HT1080 (cell line): ENCODE data around the gene ATIC. TPM values are rescaled to one million over a fixed set of nuclear protein-coding genes. Genes with fewer than 3 reads are reported as not detected.

ENCODE experiments used
- DNase-seq: peaks from one replicate; pipeline ENCODE4 v3.0.0-alpha.2; 2015; ENCODE audit warnings: low read depth
- total RNA-seq: library from RNA; depleted of rRNA; stranded (reverse); fragments of >200 nt; shearing (Covaris generic); gene quantifications from 2 replicates; pipeline ENCODE4 v1.2.3, GENCODE V29; 2014

ATIC gene
- total RNA-seq, 1 experiment from 2014 or later: 28.9 TPM

- DNase-seq: no peak
Observed at GRCh38 chr2:215314896-215315295, 3.0 kb downstream of the ATIC start.

GRCh38 chr2:215315301-215315700 lies 3.4 kb downstream of the ATIC start:
- DNase-seq: no peak

DNA sequence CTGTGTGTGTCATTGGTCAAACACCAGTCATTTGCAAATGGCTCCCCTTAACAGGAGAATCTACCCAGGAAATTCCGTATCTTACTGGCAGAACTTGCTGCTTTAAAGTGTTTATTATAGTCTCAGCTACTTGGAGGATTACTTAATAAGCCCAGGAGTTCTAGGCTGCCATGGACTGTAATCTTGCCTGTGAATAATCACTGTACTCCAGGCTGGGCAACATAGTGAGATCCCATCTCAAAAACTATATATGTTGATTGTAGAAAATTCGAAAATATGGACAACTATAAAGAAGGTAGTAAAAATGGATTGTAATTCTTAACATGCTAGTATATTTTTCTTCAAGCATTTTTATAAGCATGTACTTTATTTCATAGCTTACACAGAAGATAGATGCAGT lies 4.5 kb downstream of the ATIC start:
- no peak for DNase-seq

- no peak for DNase-seq
Observed at GRCh38 chr2:215319500-215319899, 7.6 kb downstream of the ATIC start.

DNA sequence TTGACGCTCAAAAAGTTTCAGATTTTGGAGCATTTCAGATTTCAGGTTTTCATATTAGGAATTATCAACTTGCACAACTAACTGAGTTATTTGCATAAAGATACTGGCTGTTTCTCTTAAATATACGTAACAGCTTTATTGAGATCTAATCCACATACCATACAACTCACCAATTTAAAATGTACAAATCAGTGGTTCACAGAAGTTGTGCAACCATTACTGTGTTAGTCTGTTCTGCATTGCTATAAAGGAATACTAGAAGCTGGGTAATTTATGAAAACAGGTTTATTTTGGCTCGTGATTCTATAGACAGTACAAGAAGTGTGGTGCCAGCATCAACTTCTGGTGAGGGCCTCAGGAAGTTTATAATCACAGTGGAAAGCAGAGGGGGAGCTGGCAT lies 8.2 kb downstream of the ATIC start:
- DNase-seq: no peak

- no peak for DNase-seq
Observed at GRCh38 chr2:215320679-215321078, 8.8 kb downstream of the ATIC start.

DNA sequence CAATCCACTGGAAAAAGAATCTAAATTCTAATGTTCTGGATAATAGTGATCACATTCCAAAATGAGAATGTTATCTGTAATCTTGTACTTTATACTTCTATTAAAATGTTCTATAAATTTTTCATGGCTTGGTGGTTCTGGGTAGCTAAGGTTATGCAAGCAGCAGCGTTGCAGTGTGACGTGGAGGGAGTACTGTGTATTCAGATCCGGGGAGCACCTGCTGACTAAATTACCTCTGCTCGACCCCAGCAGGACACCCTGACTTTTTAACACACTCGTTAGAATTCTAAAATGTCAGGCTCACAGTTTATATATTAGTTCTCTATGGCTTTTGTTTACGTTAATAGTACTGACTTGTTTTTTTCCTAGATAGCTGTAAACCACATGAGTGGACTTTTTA lies 13.0 kb downstream of the ATIC start:
- no peak for DNase-seq

DNA sequence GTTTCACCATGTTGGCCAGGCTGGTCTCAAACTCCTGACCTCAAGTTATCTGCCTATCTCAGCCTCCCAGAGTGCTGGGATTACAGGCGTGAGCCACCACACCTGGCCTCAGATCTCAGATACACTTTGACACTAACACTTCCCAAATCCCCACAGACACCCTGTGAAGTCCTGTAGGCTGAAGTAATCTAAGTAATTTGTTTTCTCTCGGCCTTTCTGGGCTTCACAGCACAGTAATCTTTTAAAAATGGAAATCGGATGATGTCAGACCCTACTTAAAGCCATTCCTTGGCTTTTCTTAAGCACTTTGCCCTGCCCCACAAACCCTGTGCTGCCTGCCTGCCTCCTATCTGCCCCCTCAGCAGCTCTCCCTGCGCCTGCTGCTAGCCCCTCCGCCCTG lies 16.2 kb downstream of the ATIC start:
- no peak for DNase-seq

DNA sequence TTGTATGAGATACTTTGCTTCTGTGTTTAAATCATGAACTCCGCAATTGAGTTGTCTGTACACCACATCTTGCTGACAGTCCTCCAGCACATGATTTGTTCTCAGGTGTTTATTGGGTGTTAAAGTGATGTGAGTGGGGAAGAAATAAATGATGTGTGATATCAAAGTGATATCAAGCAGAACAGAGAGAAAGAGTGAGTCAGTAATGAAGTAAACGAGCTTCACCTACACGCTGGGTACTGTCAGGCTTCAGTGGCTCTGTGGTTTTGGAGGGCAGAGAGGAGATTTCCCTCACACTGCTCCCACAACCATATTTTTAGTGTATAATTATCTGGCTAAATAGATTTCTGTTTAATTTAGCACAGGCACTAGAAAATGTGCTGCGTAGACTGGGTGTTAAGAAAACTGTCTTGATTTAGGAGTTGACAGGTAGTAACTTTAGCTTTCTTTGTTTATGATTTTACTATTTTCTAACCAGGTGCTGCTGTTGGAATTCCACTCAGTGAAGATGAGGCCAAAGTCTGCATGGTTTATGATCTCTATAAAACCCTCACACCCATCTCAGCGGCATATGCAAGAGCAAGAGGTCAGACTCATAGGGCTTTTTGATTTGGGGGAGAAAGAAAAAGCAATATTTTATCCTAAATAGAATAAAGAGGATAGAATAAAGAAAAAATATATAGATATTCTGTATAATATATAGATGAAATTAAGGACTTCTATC lies 21.2 kb downstream of the ATIC start:
- no peak for DNase-seq

DNA sequence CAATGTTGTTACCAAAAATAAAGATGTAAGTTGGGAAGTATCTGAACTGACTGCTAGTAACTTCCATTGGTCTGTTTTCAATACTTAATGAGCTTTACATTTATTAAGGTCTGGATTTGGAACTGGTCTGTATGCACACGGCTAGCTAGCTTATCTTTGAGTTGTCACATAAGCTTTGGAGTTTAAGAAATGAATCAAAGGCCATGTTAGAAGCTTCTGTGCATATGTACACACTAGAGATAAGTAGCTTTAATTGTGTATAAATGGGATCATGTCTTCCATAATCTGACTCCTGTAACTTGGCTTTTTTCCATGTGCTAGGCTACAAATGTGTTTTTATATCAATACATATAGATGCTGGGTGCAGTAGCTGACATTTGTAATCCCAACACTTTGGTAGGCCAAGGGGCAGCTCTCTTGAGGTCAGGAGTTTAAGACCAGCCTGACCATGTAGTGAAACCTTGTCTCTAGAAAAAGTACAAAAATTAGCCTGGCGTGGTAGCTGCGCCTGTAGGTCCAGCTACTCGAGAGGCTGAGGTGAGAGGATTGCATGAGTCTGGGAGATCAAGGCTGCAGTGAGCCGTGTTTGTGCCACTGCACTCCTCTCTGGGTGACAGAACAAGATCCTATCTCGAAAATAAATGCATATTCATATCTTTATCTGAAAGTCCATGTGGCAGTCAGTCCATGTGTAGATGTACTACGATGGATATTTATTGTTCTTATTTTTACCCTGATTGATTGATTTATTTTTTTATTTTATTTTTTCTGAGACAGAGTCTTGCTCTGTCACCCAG lies 27.2 kb downstream of the ATIC start:
- no peak for DNase-seq

GRCh38 chr2:215347878-215348277 lies 36.0 kb downstream of the ATIC start:
- no peak for DNase-seq

- no peak for DNase-seq
Observed at GRCh38 chr2:215352602-215353001, 40.7 kb downstream of the ATIC start.

DNA sequence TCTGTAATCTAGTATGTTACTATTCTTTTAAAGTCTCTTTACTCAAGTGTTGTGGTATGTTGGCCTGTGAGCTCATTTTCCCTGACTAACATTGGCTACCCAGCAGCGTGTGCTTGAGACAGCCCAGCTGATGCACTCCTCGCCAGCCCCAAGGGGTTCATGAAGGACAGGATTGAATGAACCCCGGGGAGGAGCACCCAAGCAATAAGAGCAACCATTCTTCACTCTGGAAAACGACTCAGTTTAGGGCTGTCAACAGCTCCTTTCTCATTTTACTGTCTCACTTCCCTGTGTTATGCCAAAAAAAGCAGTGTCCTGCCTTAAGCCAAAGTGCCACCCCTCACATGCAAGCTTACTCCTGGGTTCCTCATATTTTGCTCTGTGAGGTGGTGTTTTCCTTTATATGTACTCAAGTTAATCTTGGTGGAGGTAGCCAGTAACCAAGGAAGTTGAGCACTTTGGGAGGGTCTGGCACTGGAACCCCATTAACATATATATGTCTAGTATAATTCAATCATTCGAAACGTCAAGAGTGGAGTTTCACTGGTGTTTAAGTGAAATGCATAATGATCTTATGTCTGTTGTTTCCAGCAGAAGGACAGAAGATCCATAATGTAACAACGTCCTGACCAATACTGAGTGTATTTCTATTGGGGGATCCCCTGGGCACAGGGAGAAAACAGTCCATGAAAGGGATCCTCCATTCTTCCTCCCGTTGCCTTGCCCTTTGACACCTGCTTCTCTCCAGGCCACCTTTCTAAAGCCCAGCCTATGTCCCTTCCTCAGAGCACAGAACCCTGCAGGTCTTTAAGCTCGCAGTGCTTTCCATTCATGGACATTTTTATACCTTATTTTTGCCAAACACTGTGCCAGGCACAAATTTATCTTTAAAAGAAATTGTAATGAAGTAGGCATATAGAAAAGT lies 43.2 kb downstream of the ATIC start:
- no peak for DNase-seq

- no peak for DNase-seq
Observed at GRCh38 chr2:215355801-215356200, 43.9 kb downstream of the ATIC start.

DNA sequence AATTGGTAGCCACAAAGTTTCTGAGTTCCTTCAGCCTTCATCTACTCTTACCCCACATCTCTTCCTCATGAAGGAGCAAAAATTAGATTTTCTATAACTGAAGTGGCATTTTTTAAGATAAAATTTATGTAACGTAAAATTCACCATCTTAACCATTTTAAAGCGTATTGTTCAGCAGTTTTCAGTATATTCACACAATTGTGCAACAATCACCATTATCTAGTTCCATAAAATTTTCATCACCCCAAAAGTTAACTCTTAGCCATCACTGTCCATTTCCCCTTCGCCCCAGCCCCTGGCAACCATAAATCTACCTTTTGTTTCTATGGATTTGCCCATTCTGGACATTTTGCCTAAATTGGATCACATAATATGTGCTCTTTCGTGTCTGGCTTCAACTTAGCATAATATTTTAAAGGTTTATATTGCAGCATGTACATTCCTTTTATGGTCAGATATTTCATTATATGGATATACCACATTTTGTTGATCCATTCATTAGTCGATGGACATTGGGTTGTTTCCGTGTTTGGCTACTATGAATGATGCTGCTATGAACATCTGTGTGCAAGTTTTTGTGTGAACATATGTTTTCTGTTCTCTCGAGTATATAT lies 44.6 kb downstream of the ATIC start:
- no peak for DNase-seq

DNA sequence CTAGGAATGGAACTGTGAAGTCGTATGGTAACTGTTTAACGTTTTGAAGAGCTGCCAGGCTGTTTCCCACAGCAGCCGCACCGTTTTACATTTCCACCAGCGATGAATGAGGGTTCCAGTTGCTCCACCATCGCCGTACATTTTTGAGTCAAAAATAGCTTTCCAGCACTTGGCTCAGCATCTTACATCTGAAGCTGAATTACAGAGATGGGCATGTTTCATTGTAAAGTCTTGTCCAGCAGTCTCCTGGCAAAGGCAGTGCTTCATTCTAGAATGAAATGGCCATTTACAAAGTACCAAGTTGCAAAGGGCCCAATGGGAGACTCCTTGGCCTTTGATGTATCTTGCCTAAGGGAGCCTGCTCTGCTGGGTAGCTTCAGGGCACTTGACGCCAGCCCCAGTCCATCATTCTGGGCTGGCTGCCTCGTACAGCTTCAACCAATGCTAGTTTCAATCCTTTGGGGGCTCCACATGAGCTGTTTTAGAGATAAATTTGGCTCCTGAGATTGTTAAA lies 45.1 kb downstream of the ATIC start:
- no peak for DNase-seq

DNA sequence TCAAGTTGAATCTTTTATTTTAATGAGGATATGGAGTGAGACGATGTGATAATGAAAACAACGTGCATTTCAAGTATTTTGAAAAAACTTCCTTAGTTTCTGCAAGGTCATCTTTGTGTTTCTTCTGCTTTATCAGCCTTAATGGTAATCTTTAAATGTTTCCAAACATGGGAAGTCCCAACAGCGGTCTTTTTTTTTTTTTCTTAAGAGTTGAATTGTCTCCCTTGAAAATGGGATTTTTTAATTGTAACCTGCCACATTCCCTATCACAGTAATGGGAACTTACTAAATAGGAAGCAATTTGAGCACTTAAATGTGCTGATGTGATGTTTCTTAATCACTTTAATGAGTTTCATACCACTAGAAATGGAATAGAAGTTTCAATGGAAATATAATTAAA lies 45.8 kb downstream of the ATIC start:
- DNase-seq: no peak

GRCh38 chr2:215358312-215358845 lies 46.5 kb downstream of the ATIC start:
- DNase-seq: no peak

GRCh38 chr2:215358891-215359575 lies 47.2 kb downstream of the ATIC start:
- DNase-seq: no peak

GRCh38 chr2:215359576-215359922 lies 47.7 kb downstream of the ATIC start:
- DNase-seq: no peak
